Activated CD8-positive, alpha-beta memory T cell treated with anti-CD3 and anti-CD28 coated beads for 48 hours (primary cell): ENCODE results near the gene CPNE2.
"Not testable (repeated sequence)": the region's sequence is repeated elsewhere in the genome, so short reads cannot be mapped to it uniquely, and the experiment has no call there.

Experiments
- DNase-seq, 3 experiments: peaks; one replicate each; pipeline ENCODE4 v3.0.0-alpha.2; 2020; ENCODE audit warnings: low read depth in 2 of 3, low spot score in 2 of 3

CPNE2 gene

GRCh38 chr16:57091975-57092785 lies at the start of gene CPNE2:
TSS of gene CPNE2 (plus strand) at chr16:57092583. CDS start at chr16:57110743, 18,160 bp downstream.
- no peak for DNase-seq

DNA sequence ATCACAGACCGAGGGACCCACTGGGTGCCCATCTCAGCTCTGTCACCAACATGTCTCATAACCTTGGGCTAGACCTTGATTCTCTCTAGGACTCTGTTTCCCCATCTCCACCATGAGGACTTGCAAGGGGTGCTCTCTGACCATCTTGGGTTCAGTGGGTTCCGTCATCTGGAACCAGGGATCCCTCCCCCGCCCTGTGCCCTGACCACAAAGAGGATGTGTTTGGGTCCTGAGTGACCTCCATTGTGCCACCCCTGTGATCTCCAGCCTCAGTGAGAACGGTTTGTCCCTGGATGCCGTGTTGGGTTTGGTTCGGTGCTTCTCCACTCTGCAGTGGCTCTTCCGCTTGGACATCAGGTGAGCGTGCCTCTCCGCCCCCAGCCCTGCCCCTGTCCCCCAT lies 49.1 kb upstream of the CPNE2 start:
- DNase-seq: no peak

DNA sequence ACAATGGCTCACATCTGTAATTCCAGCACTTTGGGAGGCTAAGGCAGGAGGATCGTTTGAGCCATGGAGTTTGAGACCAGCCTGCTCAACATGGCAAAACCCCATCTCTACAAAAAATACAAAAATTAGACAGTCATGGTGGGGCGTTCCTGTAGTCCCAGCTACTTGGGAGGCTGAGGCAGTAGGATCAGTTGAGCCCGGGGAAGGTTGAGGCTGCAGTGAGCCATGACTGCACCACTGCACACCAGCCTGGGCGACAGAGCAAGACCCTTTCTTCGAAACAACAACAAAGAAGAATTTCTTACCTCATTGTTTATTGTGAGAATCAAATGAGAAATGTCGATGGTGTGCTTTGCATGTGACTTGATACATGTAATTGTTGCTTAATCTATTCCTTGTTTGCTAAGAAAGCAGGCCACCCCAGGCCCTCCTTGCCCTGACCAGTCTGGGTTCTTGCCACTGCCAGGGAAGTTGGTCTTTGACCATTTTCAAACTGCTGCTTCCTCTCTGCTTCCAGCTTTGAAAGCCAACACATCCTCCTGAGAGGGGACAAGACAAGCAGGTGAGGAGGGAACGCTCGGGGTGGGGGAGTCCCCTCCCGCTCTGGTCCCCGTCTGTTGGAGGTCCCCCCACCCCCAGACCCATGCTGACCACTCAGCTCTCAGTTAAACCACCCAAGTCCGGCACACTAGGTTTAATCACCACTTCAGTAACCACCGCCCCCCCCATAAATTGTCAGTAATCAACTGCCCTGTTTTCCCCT lies 47.3 kb upstream of the CPNE2 start:
- no peak for DNase-seq

- DNase-seq: no peak
Measured at GRCh38 chr16:57045694-57046381, 46.5 kb upstream of the CPNE2 start.

DNA sequence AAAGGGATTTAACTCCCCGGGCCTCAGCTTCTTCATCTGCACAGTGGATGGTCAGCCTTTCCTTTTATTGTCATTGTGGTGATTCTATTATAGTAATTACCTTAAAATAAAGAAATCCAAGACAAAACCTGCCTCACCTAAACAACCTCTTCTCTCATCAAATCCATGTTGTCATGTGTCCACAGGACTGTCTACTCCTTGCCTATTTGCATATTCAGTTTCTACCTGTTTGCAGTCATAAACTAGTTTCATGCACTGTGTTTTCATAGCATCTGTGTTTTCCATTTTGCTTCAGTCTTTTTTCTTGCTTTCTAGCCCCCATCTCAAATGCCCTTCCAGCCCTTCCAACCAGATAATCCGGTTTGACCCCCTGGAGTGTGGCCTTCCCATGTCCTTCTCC lies 44.3 kb upstream of the CPNE2 start:
- no peak for DNase-seq

- DNase-seq: no peak
Measured at GRCh38 chr16:57049678-57050077, 42.7 kb upstream of the CPNE2 start.

DNA sequence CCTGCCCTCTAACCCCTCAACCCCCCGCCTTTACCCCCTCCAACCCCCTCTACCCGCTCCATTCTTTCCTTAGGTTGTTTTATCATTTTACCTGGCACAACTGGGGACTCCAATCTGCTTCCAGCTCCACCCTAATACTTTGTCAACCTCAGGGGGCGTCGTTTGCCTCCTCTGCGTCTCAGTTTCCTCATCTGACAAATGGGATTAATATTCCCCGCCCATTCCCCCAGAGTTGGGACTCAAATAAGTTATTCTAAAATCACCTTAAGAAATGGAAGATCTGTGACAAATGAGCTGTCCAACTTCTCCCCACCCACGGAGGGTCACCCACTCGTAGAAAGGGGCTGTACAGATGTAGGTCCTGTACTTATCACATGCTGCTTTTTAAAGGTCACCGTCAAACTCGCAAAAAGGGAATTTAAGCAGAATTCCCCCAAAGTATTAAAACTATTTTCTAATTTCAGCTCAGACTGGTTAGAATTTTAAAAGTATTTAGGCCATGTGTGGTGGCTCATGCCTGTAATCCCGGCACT lies 40.6 kb upstream of the CPNE2 start:
- DNase-seq: no peak

- no peak for DNase-seq
Measured at GRCh38 chr16:57053206-57053605, 39.2 kb upstream of the CPNE2 start.

DNA sequence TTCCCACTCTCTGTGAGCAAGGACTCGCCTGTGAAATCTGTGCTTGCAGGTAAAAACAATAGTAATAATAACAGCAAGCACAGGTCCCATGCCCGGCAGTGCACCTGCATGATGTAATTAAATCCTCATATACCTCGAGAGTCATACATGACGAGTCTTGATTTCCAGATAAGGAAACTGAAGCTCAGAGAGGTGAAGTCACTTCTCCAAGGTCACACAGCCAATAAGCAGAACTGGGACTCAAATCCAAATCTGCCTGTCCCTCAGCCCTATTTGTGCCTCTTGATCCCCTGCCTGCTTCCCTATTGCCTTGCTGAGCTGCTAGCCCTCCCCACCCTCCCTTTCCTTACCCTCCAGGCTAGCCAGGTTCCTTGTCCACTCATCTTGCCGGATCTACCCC lies 38.0 kb upstream of the CPNE2 start:
- no peak for DNase-seq

- no peak for DNase-seq
Measured at GRCh38 chr16:57054771-57055170, 37.6 kb upstream of the CPNE2 start.

- no peak for DNase-seq
Measured at GRCh38 chr16:57055671-57056070, 36.7 kb upstream of the CPNE2 start.

GRCh38 chr16:57058291-57058861 lies 34.0 kb upstream of the CPNE2 start:
- no peak for DNase-seq

DNA sequence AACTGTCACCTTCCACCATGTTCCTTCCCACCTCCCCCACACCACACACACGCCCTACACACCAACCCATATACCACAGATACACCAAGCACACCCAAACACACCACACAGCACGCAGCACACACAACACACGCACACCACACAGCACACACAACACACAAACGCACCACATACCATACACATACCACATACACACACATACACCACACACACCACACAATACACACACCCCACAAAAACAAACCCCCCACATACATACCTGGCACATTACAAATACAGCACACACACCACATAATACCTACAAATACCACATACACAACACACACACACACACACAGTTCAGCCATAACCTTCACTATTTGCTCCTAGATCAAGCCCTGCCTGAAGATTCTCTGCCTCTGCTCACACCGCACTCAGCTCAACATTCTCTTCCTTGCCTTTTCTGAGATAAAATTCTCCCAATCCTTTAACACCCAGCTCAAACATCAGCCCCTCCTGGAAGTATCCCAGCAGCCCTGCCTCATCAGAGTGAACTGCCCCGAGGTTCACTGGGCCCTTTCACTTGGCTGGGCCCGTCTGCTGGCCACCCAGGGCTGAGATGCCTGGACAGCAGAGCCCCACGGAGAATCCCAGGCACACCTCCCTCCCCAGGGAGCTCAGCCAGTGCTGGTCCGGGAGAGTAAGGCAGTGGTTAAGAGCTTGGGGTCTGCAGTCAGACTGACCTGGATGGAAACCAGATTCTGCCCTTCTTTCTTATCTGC lies 31.9 kb upstream of the CPNE2 start:
- DNase-seq: no peak

DNA sequence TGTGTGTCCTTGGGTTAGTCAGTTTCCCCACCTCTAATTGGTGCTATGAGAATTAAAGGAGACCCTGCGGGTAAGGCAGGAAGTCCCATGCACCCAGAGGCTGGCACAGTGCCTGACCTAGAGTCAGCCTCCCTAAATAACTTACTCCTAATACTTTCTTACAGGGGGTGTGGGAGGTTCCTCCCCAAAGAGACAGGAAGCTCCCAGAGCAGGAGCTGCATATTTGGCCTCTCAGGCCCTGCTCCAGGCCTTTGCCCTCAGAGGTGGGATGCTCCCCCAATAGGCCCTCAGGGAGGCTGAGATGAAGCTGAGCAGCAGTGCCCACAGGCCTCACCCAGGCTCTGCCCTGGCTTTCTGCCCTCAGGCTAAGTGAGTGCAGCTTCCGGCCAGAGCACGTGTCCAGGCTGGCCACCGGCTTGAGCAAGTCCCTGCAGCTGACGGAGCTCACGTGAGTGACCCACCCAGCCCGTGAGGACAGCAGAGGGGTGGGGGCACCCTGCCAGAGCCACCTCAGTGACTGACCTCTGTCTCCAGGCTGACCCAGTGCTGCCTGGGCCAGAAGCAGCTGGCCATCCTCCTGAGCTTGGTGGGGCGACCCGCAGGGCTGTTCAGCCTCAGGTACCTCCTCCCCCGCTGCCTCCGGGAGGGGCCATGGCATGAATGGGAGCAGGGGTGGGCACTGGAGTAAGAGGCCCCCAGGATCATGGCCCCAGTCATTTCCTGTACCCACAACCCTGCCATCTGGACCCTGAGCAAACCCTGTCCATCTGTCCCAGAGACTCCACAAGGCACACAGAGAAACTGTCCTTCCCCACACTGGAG lies 31.1 kb upstream of the CPNE2 start:
- DNase-seq: no peak

DNA sequence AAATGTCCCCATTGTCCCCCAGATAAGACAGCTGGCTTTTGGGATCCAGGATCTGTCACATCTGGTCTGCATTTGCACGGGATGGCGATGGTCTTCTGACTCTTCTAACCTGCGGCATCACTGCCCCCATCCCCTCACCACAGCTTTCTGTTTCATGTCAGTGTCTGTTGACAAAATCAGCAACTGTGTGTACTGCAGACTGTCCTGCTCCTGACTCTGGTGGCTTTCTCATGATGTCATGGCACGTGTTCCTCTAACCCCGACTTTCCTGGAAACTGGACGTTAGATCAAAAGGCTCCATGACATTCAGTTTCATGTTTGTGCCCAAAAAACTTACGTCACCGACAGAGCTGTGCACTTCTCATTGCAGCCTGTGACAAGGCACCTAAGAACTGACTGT lies 30.1 kb upstream of the CPNE2 start:
- no peak for DNase-seq

DNA sequence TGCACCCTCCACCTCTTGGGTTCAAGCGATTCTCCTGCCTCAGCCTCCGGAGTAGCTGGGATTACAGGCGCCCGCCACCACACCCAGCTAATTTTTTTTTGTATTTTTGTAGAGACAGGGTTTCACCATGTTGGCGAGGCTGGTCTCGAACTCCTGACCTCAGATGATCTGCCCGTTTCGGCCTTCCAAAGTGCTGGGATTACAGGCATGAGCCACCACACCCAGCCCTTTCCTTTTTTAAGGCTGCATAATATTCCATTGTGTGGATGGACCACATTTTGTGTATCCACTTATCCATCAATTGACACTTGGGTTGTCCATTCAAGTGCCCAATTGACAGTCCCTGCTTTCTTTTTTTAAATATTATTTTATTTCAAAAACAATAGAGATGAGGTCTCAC lies 29.2 kb upstream of the CPNE2 start:
- DNase-seq: not testable (repeated sequence)

DNA sequence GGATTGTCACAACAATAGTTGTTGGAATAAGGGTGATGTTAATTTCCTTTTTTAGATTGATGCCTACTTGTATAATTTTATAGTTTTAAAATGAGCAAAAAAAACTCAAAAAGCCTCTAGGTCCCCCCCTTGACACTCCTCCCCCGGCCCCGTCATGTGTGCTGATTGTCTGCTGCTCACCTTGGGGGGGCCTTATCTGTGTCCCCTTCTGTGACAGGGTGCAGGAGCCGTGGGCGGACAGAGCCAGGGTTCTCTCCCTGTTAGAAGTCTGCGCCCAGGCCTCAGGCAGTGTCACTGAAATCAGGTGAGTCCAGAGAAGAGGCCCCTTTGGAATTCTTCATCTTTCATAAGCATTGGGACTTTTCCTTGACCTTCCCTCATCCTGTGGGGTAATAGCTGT lies 27.4 kb upstream of the CPNE2 start:
- no peak for DNase-seq

DNA sequence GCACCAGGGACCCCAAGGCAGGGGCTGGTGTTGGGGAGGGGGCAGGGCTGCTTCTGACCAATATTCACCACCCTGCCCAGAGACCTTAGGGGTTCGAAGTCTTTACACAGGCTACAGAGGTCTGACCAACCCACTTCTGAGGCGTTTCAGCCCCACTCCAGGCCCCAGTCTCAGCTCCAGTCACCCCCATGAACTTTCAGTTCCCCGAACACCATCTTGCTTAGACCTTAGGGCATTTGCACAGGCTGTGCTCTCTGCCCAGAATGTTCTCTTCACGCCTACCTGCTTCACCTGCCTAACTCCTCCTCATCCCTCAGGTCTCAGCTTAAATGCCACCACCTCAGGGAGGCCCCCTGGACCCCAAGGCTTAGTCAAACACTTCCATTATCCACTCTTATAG lies 25.8 kb upstream of the CPNE2 start:
- no peak for DNase-seq

DNA sequence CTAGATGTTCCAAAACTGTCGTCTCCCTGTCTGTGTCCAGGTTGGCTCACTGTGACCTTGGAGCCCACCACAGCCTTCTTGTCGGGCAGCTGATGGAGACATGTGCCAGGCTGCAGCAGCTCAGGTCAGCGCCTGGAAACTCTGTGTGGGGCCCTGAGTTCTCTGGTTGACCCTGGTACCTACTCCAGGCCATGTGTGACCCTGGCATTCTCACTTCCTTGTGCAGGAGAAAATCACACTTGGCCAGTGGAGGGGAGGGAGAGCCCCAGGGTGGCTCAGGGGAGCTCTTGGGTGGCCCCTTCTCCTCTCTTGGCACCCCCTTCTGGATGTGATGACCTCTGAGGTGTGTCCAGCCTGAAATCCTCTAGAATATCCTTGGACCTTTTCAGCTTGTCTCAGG lies 25.0 kb upstream of the CPNE2 start:
- no peak for DNase-seq

- no peak for DNase-seq
Measured at GRCh38 chr16:57069053-57069452, 23.3 kb upstream of the CPNE2 start.
